Fibroblast of lung (primary cell): ENCODE results near the gene RAP1GAP2.

Experiments
- CTCF ChIP-seq, 2 donors: IDR thresholded peaks in 1 of 2; conservative IDR thresholded peaks in 1 of 2; 1 replicate in 1 of 2; 2 replicates in 1 of 2; pipeline ENCODE4 v1.5.1; 2011 to 2012; ENCODE audit warnings: low read length in 2 of 2, control low read depth in 1 of 2, inconsistent platforms in 1 of 2, low read depth in 1 of 2, mild to moderate bottlenecking in 1 of 2
- EZH2 ChIP-seq: IDR thresholded peaks from 2 replicates; pipeline ENCODE4 v1.5.1; 2012; ENCODE audit warnings: low read length, control low read depth, mild to moderate bottlenecking; ENCODE audit errors: missing control alignments

GRCh38 chr17:2855063-2855600, 58.9 kb downstream of the RAP1GAP2 start:
- TF ChIP-seq CTCF (conservative IDR thresholded peaks at IDR 0.05 in 1 of 2, IDR thresholded peaks at IDR 0.05 in 1 of 2; ENCODE audit: low read depth in 1 of 2, low read length in 2 of 2) (no peak), EZH2 (no peak)
